Osteoblast (primary cell): ENCODE data around the gene ATP11A. TPM values are rescaled to one million over a fixed set of nuclear protein-coding genes. Genes with fewer than 3 reads are reported as not detected.

Source experiments
- DNase-seq: peaks from one replicate; pipeline ENCODE4 v3.0.0; 2011; ENCODE audit warnings: low spot score, mixed read lengths; ENCODE audit not compliant: insufficient read length; ENCODE audit errors: missing footprints
- H2AFZ ChIP-seq: 2 replicates; pipeline ENCODE4 v1.6.0; 2011; ENCODE audit warnings: mild to moderate bottlenecking, low read length
- H3K27ac ChIP-seq: 2 replicates; pipeline ENCODE4 v1.5.1; 2011; ENCODE audit warnings: mild to moderate bottlenecking, low read depth, low read length, moderate library complexity
- H3K27me3 ChIP-seq: 2 replicates; pipeline ENCODE4 v1.6.0; 2012; ENCODE audit warnings: mild to moderate bottlenecking, control low read depth, inconsistent platforms, low read length, moderate library complexity; ENCODE audit not compliant: insufficient read depth
- H3K36me3 ChIP-seq: 2 replicates; pipeline ENCODE4 v1.5.1; 2011; ENCODE audit warnings: mild to moderate bottlenecking, low read length, control low read depth, moderate library complexity; ENCODE audit not compliant: insufficient read depth
- H3K4me1 ChIP-seq: 2 replicates; pipeline ENCODE4 v1.5.1; 2011; ENCODE audit warnings: mild to moderate bottlenecking, low read length, control low read depth, moderate library complexity; ENCODE audit not compliant: insufficient read depth
- H3K4me2 ChIP-seq: 2 replicates; pipeline ENCODE4 v1.6.0; 2011; ENCODE audit warnings: mild to moderate bottlenecking, low read length; ENCODE audit not compliant: insufficient read depth
- H3K4me3 ChIP-seq: fragments of 200-600 bp; sonication (generic); 3 replicates; pipeline ENCODE4 v1.5.1; 2012; ENCODE audit warnings: mild to moderate bottlenecking, low read length, inconsistent platforms; ENCODE audit not compliant: insufficient read depth
- H3K79me2 ChIP-seq: 2 replicates; pipeline ENCODE4 v1.6.0; 2012; ENCODE audit warnings: mild to moderate bottlenecking, low read length, control low read depth, inconsistent platforms; ENCODE audit not compliant: insufficient read depth
- H3K9me3 ChIP-seq: 2 replicates; pipeline ENCODE4 v1.5.1; 2011; ENCODE audit warnings: low read depth, low read length, control low read depth
- H4K20me1 ChIP-seq: 2 replicates; pipeline ENCODE4 v1.6.0; 2012; ENCODE audit warnings: mild to moderate bottlenecking, low read length, control low read depth; ENCODE audit not compliant: insufficient read depth
- total RNA-seq: library from RNA; depleted of rRNA; stranded (reverse); fragments of >200 nt; gene quantifications from 2 replicates; pipeline ENCODE4 v1.2.3, GENCODE V29; 2012
- TF ChIP-seq, protein P1 (sequence below): IDR thresholded peaks from 2 replicates; pipeline ENCODE4 v1.5.1; 2011; ENCODE audit warnings: mild to moderate bottlenecking, low read depth, low read length, moderate library complexity; ENCODE audit errors: extremely low read depth

Gene ATP11A
- total RNA-seq, 1 donor = 7.6 TPM

DNA sequence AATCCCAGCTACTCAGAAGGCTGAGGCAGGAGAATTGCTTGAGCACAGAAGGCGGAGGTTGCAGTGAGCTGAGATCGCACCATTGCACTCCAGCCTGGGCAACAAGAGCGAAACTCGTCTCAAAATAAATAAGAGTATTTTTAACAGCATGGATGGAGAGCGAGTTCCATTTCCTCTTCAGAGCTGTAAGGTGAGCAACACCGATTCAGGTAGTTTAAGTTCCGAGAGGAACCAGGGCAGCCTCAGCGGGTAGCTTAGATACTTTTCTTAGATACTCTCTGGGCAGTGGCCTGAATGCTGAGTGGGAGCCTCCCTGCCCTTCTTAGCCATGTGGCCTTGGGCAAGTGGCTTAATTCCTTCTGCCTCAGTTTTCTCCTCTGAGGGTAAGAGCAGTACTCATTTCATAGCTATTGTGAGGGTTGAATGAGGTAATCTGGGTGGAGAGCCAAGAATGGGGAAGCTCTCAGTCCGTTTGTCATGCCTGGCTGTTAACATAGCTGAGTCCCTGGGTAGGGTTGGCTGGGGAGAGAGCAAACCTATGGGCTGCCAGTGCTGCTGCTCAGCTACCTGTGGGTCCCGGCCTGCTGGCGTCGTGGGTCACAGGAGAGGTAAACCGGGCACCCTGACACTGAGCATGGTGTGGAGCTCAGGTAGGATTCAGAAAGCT lies 4.1 kb downstream of the ATP11A start:
- Histone ChIP-seq H3K4me2 (no peak overlapping the region), H3K79me2 (peaks cover 15% of the 10 kb centered on the region), H3K36me3 (no peaks in the 10 kb centered on the region), H2AFZ (peak overlapping the region; percentile 7), H3K27me3 (no peaks in the 10 kb centered on the region), H3K4me1 (peaks cover 11% of the 10 kb centered on the region), H3K4me3 (no peak overlapping the region), H4K20me1 (peaks cover 9% of the 10 kb centered on the region), H3K27ac (no peak overlapping the region), H3K9me3 (no peaks in the 10 kb centered on the region)
- peak; percentile 98 for DNase-seq
- TF ChIP-seq, protein P1, sequence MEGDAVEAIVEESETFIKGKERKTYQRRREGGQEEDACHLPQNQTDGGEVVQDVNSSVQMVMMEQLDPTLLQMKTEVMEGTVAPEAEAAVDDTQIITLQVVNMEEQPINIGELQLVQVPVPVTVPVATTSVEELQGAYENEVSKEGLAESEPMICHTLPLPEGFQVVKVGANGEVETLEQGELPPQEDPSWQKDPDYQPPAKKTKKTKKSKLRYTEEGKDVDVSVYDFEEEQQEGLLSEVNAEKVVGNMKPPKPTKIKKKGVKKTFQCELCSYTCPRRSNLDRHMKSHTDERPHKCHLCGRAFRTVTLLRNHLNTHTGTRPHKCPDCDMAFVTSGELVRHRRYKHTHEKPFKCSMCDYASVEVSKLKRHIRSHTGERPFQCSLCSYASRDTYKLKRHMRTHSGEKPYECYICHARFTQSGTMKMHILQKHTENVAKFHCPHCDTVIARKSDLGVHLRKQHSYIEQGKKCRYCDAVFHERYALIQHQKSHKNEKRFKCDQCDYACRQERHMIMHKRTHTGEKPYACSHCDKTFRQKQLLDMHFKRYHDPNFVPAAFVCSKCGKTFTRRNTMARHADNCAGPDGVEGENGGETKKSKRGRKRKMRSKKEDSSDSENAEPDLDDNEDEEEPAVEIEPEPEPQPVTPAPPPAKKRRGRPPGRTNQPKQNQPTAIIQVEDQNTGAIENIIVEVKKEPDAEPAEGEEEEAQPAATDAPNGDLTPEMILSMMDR = no peak

DNA sequence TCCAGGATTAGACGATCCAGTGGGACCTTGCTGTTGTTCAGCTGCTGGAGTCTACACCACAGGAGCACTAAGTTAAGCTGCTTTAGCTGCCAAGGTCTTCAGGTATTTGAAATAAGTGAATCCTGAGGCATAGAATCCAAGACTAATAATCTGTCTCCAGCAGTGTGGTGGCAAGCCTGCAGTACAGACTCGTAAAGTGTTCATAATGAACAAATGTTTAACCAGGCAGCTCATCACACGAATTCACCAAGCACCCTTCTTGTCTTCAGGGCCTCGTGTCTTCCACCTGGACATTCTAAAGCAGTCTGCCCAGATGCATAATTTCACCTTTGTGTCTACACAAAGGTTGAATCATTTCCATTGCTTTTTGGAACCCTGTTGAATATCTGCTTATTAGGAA lies 5.3 kb downstream of the ATP11A start:
- DNase-seq = peak; percentile 78
- TF ChIP-seq, protein P1 = no peak
- Histone ChIP-seq H3K27me3 (no peaks in the 10 kb centered on the region), H3K79me2 (peaks cover 15% of the 10 kb centered on the region), H3K4me1 (peaks cover 8% of the 10 kb centered on the region), H2AFZ (no peak overlapping the region), H3K4me3 (no peak overlapping the region), H3K9me3 (no peaks in the 10 kb centered on the region), H3K4me2 (no peak overlapping the region), H3K36me3 (no peaks in the 10 kb centered on the region), H3K27ac (no peak overlapping the region), H4K20me1 (peaks cover 9% of the 10 kb centered on the region)

DNA sequence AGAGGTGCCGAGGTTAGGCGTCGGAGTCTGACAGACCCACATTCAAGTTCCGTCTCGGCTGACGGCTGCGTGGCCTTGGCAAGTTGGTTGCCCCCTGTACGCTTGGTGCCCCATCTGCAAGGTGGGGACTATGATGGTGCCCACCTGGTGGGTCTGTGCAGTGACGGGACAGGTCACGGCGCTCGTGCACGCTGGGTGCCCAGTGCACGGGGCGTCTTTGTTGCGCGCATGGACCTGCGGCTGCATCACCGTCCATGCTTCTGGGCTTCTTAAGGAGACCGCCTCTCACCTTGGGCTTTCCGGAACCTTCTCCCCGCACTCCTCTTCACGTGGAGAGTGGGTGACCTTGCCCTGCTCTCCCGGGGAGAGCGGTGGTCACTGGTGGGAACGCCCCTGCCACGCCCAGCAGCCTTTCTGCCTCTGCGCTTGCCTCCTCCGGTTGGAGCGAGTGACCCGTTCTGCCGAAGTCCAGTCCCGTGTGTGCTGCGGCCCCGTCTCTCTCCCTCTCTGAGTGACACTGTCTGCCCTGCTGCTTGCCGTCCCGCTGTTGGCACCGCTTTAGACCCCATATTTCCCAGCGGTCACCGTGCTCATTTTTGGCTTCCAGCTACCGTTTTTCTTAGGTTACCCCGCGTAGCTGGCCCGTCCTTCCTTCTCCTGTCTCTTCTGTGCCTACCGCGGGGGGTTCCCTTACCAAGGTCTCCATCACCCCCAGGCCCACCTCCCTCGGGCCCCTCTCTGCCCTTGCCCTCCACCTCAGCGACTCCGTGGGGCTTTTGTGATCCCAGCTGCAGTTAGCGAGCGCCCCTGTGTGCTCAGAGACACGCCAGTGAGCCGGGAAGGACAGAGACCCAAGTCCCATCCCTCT lies 6.4 kb downstream of the ATP11A start:
- no peaks in the 10 kb centered on the region for H3K27me3 ChIP-seq
- no peaks in the 10 kb centered on the region for H3K36me3 ChIP-seq
- peaks cover 17% of the 10 kb centered on the region for H3K79me2 ChIP-seq
- no peak overlapping the region for H2AFZ ChIP-seq
- no peak overlapping the region for H3K27ac ChIP-seq
- H3K4me2 ChIP-seq = no peak overlapping the region
- no peaks in the 10 kb centered on the region for H3K9me3 ChIP-seq
- peaks cover 11% of the 10 kb centered on the region for H4K20me1 ChIP-seq
- peak; percentile 45 for DNase-seq
- H3K4me3 ChIP-seq = no peak overlapping the region
- peaks cover 8% of the 10 kb centered on the region for H3K4me1 ChIP-seq
- TF ChIP-seq, protein P1 = no peak

DNA sequence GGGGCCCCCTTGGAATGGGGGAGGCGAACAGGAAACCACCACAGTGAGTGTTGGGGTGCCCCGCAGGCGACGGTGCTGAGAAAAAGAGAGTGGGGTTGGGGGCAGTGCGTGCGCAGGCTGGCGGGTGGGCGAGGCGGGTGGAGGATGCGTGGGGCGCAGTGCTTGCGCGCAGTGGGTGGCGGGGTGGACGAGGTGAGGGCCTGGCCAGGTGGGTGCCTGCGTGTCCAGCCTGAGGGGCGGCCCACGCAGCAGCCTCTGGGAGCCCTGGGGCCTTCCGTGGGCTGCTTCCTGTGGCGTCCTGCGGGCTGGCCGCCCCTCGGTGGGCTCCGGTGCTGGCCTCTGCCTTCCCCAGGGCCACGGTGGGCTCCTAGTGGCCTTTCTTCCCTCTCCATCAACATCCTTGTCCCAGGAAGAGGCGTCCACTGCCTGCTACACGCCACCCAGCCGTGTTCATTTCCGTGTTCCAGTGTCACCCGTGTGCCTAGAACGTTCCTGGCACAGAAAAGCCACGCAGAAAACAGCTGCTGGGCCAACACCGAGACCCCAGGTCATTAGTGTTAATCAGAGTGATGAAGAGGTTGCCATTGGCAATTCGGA lies 7.1 kb downstream of the ATP11A start:
- TF ChIP-seq, protein P1 = no peak
- H2AFZ ChIP-seq = no peak overlapping the region
- DNase-seq = peak; percentile 43
- H3K9me3 ChIP-seq = no peaks in the 10 kb centered on the region
- no peak overlapping the region for H3K27ac ChIP-seq
- H3K79me2 ChIP-seq = peaks cover 13% of the 10 kb centered on the region
- peaks cover 3% of the 10 kb centered on the region for H3K4me1 ChIP-seq
- no peaks in the 10 kb centered on the region for H3K36me3 ChIP-seq
- no peaks in the 10 kb centered on the region for H3K27me3 ChIP-seq
- no peak overlapping the region for H3K4me2 ChIP-seq
- H4K20me1 ChIP-seq = peaks cover 11% of the 10 kb centered on the region
- no peak overlapping the region for H3K4me3 ChIP-seq
